ENCODE results near the gene SYNDIG1.

- no peak for TF ChIP-seq CTCF (IDR thresholded peaks at IDR 0.05)
- TF ChIP-seq POLR2A (IDR thresholded peaks at IDR 0.05), result no peak
- no peak for TF ChIP-seq POLR2AphosphoS5 (IDR thresholded peaks at IDR 0.05)
- TF ChIP-seq EP300 (IDR thresholded peaks at IDR 0.05), result no peak
Observed at GRCh38 chr20:24662322-24662721, 192.9 kb downstream of the SYNDIG1 start.
